GM10248 (cell line): ENCODE measurements around the gene RIMBP2.

ENCODE experiments used
- CTCF ChIA-PET: fragments of 300-600 bp; sonication (Branson Sonifier 250); formaldehyde crosslinking; extraction: SDS; loops from one replicate; lab custom pipeline; 2021; ENCODE audit warnings: antibody characterized with exemption; lab: Yijun Ruan, JAX
- POLR2A ChIA-PET: fragments of 350-650 bp; sonication (Branson Sonifier 250); formaldehyde crosslinking; extraction: SDS; loops from one replicate; lab custom pipeline; 2020; ENCODE audit warnings: antibody characterized with exemption; lab: Yijun Ruan, JAX
- DNase-seq: peaks from one replicate; pipeline ENCODE4 v3.0.0; 2012; ENCODE audit errors: extremely low spot score
- CTCF ChIP-seq: IDR thresholded peaks from 2 replicates; pipeline ENCODE4 v1.5.1; 2012; ENCODE audit warnings: mild to moderate bottlenecking, low read depth; ENCODE audit errors: extremely low read depth, missing control alignments, control extremely low read depth

RIMBP2 gene

GRCh38 chr12:130469552-130469951 is 246.5 kb downstream of the RIMBP2 start:
- CTCF ChIA-PET: no interaction called here
- TF ChIP-seq CTCF: no peak
- POLR2A ChIA-PET: no interaction called here
- no peak for DNase-seq

GRCh38 chr12:130468700-130469245 is 247.3 kb downstream of the RIMBP2 start:
- no peak for TF ChIP-seq CTCF
- ChIA-PET CTCF (no interaction called here), POLR2A (no interaction called here)
- DNase-seq: no peak

- CTCF ChIA-PET: no interaction called here
- DNase-seq: no peak
- TF ChIP-seq CTCF: no peak
- POLR2A ChIA-PET: no interaction called here
Measured at GRCh38 chr12:130468186-130468585, 247.9 kb downstream of the RIMBP2 start.

GRCh38 chr12:130465626-130466025 is 250.5 kb downstream of the RIMBP2 start:
- POLR2A ChIA-PET: no interaction called here
- CTCF ChIA-PET: no interaction called here
- DNase-seq: no peak
- TF ChIP-seq CTCF: no peak

- no peak for TF ChIP-seq CTCF
- DNase-seq: no peak
- CTCF ChIA-PET: no interaction called here
- POLR2A ChIA-PET: no interaction called here
Measured at GRCh38 chr12:130465046-130465445, 251.1 kb downstream of the RIMBP2 start.

GRCh38 chr12:130463818-130464670 is 252.1 kb downstream of the RIMBP2 start:
- no peak for TF ChIP-seq CTCF
- POLR2A ChIA-PET: no interaction called here
- CTCF ChIA-PET: no interaction called here
- DNase-seq: no peak

GRCh38 chr12:130463275-130463658 is 252.8 kb downstream of the RIMBP2 start:
- DNase-seq: no peak
- POLR2A ChIA-PET: no interaction called here
- CTCF ChIA-PET: no interaction called here
- TF ChIP-seq CTCF: no peak
